HG03439 (cell line): ENCODE measurements around the gene CS.
"Not testable (repeated sequence)": the region's sequence is repeated elsewhere in the genome, so short reads cannot be mapped to it uniquely, and the experiment has no call there.

Experiments
- ATAC-seq: cut with Tn5 transposase; IDR thresholded peaks from one replicate; pipeline ENCODE4 v1.9.1; 2021; ENCODE audit warnings: mild to moderate bottlenecking, moderate library complexity; ENCODE audit not compliant: unreplicated experiment

CS gene

GRCh38 chr12:56299853-56300643 lies at the start of gene CS:
TSS of gene CS (minus strand) at chr12:56300330. CDS start at chr12:56300201, 129 bp downstream.
- ATAC-seq, result peak; percentile 87

- no peak for ATAC-seq
Observed at GRCh38 chr12:56348776-56349175, 48.6 kb upstream of the CS start.

GRCh38 chr12:56347255-56347654 lies 47.1 kb upstream of the CS start:
- ATAC-seq, result not testable (repeated sequence)

DNA sequence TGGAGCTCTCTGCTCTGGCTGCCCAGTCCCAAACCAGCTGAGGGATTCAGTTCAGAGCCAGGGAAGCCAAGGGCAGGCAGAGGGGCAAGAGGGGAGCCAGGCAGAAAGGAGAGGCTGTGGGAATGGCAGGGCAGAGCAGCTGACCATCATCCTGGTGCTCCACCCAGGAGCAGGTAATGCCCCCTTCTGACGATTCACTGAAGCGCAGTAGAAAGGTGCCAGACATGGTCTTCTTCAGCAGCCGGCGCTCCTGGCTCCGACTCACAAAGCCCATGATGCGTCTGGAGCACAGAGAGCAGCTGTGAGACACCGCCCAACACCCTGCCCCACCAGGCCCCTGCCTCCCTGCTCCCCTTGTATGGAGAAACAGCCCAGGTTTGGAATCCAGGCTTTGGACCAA lies 46.5 kb upstream of the CS start:
- ATAC-seq, result no peak

DNA sequence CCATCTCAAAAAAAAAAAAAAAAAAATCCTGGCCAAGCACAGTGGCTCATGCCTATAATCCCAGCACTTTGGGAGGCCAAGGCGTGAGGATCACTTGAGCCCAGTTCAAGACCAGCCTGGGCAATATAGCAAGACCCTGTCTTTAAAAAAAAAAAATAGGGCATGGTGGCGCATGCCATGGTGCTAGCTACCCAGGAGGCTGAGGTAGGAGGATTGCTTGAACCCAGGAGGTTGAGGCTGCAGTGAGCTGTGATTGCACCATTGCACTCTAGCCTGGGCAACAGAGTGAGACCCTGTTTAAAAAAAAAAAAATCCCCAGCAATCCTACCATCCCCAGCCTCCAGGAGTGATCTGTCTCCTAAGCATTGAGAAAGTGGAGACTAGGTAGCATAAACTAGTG lies 42.2 kb upstream of the CS start:
- not testable (repeated sequence) for ATAC-seq

DNA sequence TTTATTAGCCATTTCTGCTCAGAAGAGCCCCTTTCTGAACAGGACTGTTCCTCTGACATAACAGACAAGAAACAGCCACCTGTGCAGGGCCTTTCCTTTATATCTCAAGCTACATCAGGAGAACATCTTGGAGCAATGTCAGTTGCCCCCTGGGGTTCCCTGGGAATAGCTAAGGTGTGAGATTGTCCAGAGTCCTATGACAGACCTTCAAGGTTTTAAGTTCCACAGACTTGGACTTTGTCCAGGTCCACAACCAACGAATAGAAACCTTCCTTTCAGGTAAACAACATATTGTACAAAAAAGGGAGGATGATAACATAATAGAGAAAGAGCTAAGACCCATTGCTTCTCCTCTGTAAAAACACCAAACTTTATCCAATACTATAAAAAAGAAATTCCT lies 41.5 kb upstream of the CS start:
- no peak for ATAC-seq

- ATAC-seq, result no peak
Observed at GRCh38 chr12:56339158-56339422, 39.0 kb upstream of the CS start.

GRCh38 chr12:56338308-56339157 lies 38.4 kb upstream of the CS start, which contains the start of gene IL23A:
TSS of gene IL23A (plus strand) at chr12:56338884. CDS start at chr12:56339045, 161 bp downstream.
- no peak for ATAC-seq

DNA sequence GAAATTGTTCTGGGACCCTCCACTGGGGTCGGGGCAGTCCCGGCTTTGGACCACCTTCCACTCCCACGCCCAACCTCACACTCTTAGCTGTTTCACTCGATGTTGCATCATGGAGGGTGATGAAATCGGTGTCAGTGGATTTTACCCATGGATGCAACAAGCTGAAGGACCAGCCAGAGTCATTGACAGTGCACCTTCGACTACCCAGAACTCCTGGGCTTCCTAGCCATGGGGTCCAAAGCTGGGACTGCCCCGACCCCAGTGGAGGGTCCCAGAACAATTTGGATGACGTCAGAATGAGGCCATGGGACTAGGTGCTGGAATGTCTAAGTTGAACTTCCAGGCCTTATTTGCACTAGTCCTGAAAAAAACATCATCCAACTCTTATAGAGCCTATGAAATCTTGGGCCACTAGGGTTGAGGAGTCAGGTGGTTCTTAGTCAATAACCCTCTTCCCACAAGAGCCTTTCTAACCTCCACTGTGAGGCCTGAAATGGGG lies 37.7 kb upstream of the CS start:
- no peak for ATAC-seq

- ATAC-seq, result no peak
Observed at GRCh38 chr12:56336361-56337167, 36.4 kb upstream of the CS start.

DNA sequence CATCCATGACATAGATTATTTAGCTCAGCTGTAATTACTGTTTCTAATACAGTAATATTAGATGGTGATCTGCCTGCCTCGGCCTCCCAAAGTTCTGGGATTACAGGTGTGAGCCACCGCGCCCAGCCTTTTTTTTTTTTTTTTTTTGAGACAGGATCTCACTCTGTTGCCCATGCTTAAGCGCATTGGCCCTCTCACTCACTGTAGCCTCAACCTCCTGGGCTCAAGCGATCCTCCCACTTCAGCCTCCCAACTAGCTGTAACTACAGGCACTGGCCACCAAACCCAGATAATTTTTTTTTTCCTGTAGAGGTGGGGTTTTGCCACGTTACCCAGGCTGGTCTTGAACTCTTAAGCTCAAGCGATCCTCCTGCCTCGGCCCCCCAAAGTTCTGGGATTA lies 35.4 kb upstream of the CS start:
- ATAC-seq, result not testable (repeated sequence)

DNA sequence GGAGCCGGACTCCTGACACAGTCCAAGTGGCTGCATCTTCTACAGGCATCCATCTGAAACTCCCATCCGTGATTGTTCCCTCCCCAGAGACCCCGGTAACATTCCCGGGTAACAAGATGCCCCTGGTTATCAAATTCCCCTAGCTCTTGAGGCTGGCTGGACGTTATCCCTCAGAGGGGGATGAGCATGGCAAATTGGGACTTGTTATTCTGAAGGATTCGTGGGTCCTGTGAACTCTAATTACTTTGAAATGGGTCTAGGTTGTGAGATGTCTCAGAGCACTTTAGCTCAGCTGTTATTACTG lies 34.3 kb upstream of the CS start:
- no peak for ATAC-seq

DNA sequence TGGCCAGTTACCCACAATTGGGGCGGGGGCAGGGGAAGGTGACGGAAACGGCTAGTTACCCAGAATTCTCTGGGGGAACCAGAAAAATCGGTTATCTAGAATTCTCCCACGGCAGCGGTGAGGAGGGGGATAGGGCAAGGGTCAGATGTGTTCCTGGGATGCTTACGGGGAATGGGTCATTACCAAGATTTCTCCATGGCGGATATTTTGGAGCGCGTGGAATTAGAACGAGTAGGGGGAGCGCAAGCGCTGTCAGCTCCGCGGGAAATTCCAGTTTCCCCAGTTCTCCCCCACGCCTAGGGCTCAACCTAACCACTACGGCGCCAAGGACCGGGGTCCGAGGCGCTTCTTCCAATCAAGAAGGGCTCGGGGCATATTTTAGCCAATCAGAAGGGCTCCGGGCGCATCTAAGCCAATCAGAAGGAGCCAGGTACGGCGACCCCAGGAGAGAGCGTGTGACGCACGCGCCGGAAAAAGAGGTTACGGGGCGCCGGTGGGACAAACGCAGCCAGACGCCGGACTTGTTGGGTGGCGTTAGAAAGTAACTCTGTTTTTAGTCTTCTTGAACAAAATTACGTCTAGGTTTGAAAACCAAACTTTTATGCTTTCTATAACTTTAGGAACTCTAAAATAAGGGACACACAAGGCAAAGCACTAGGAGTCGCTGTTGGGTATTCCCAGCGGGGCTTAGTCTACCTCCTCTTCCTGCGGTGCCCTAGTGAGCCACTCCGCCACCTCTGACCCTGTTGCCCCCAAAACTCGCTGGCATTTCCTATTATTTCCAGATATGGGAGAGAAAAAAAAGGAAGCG lies 33.8 kb upstream of the CS start, which contains the start of gene PAN2:
Gene PAN2 (minus strand): TSS at position 322 of the 811 bp plus-strand sequence. CDS start 906 bp downstream, outside the sequence.
- ATAC-seq, result peak; percentile 94

- peak; percentile 2 for ATAC-seq
Observed at GRCh38 chr12:56333197-56333678, 33.1 kb upstream of the CS start.

DNA sequence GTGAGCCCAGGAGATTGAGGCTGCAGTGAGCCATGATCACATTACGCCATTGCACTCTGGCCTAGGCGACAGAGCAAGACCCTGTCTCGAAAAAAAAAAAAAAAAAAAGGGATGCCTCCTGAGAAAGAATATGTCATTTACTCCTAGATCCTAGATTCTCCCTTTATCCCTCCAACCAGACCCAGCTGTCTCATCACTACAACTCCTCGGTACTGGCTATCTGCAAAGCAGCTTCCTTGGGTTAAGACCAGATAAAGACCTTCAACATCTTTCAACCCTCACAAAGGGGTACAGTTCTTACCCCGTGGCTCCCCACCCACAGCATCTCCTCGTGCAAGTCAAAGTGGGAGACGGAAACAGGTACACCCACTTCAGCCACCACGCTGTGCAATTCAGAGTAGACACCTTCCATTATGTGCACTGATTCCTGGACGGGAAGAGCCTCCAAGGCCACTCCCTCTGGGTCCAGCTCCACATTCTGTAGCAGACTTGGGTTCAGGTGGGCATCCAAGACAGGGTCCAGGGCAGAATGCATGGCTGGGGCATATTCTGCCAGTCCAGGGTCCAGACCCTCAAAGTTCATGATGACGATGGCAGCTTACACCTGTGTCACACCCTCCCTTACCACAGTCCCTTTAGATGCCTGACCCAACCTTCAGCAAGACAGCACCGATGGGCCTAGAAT lies 32.5 kb upstream of the CS start:
- ATAC-seq, result no peak

- no peak for ATAC-seq
Observed at GRCh38 chr12:56330936-56331490, 30.9 kb upstream of the CS start.

DNA sequence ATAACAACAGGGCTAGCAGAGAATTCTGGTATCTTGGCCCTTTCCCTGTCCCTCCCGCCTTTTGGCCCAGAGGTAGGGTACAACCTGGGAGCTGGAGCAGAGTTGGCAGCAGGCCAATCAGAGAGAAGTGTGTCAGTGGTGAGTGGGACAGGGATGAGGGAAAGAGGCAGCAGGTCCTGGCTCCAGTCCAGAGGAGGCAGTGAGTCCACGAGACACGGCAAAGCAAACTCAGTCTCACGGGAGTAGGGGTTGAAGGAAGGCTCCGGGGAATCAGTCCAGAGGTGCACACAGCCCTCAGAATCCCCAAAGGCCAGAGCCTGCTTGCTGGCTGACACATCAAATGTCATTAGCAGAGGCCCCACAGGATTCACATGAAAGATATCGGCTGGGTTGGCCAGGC lies 26.4 kb upstream of the CS start:
- ATAC-seq, result no peak

DNA sequence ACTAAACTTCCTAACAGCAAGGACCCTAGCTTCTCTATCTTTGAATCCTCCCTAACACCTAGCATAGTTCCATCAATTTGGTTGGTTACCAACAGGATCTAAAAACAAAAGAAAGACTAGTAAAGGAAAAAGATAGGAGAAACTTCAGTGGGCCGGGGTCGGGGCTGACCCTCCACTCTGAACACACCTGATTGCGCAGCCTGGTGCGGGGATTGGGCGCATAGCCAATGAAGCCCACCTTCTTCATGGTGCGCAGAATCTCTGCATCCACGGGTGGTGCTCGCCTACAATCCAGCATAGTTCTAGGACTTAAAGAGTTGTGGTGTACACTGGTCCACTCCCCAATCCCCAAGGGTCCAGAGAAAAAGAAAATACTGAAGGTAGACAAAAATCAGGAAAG lies 26.0 kb upstream of the CS start:
- ATAC-seq, result no peak

DNA sequence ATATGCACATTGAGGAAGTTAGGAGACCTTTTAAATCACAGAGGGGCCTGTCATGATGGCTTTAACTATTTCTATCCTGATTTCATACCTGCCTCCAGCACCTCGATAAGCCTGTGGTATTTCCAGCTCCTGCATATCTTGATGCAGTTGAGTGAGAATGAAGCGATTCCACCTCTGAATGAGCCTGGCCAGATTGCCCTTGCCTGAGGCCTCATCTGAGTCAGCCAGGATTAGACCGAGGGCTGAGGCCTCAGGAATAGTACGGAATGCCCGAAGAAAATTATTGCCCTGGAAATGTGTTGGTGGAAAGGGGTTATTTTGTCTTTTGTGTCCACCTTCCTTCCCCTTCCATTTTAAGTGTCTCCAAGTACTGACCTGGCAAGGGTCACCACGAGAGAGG lies 24.1 kb upstream of the CS start:
- no peak for ATAC-seq
